ENCODE data around the gene TIAL1. TPM values are rescaled to one million over a fixed set of nuclear protein-coding genes. Genes with fewer than 3 reads are reported as not detected.

Gene TIAL1
- total and polyA plus RNA-seq, 10 of the 15 experiments (the other 5 are each of a cell fraction or from before 2014, with no cell fraction given), result 26.0 to 159 (median 62.8) TPM

GRCh38 chr10:119575506-119575905 lies 21.3 kb downstream of the TIAL1 start:
- DNase-seq (ENCODE audit: low read depth, low spot score) (no peak), FAIRE-seq (no peak), ATAC-seq (no peak)
- POLR2A ChIA-PET, result interaction anchor here (0.6 to 1.4 kb wide), 2 partner anchors 10 to 39 kb away, joined by 4 to 8 read pairs; no protein-coding TSS in a partner anchor
- no peaks in the 10 kb centered on the region for H4K20me1 ChIP-seq (ENCODE audit: control insufficient read depth, insufficient read depth)
- CTCF ChIA-PET, result interaction anchor here (2.3 kb wide), 1 partner anchor 32 kb away, joined by 12 read pairs; the partner anchor contains the start of gene RGS10
- in situ Hi-C loops (cut with MboI) (no loop called here), intact Hi-C loops (cut with micrococcal nuclease; ENCODE audit: unreplicated experiment) (no loop called here)
- TF ChIP-seq IRF5 (IDR thresholded peaks at IDR 0.05; ENCODE audit: borderline replicate concordance) (no peak), PAX5 (IDR thresholded peaks at IDR 0.05; ENCODE audit: borderline replicate concordance, low read depth, low read length) (no peak), PKNOX1 (IDR thresholded peaks at IDR 0.05) (no peak), SMAD1 (IDR thresholded peaks at IDR 0.05; ENCODE audit: low read depth, partially characterized antibody) (no peak), CHD4 (IDR thresholded peaks at IDR 0.05) (no peak), BCL11A (IDR thresholded peaks at IDR 0.05; ENCODE audit: low read depth, low read length) (no peak), NFYA (IDR thresholded peaks at IDR 0.05; ENCODE audit: borderline replicate concordance, low read depth, low read length) (no peak), RCOR1 (conservative IDR thresholded peaks at IDR 0.05; ENCODE audit: low read depth, low read length) (no peak), HDAC2 (IDR thresholded peaks at IDR 0.05) (no peak), YBX1 (IDR thresholded peaks at IDR 0.05) (no peak)
- H3K27me3 ChIP-seq (replicated peaks in 1 of 2; ENCODE audit: control insufficient read depth in 2 of 2, insufficient read depth in 2 of 2, low read length in 1 of 2), result no peaks in the 10 kb centered on the region
- H3K9ac ChIP-seq (ENCODE audit: control insufficient read depth, insufficient read depth, low read length), result no peak overlapping the region
- H3K27ac ChIP-seq (ENCODE audit: control insufficient read depth, insufficient read depth), result no peak overlapping the region
- H3K79me2 ChIP-seq (ENCODE audit: control insufficient read depth, insufficient read depth, low read length), result no peaks in the 10 kb centered on the region; the same call in 1 of the 2 replicates
- no peak overlapping the region for H2AFZ ChIP-seq (ENCODE audit: control insufficient read depth, low read depth, low read length)
- no peaks in the 10 kb centered on the region for H3K9me3 ChIP-seq (replicated peaks; ENCODE audit: control insufficient read depth, insufficient read depth, low read length)
- BruUV-seq (replicated peaks), result no TSS peak
- 78% methylated on average over 5 of the region's 5 CpGs for WGBS (ENCODE audit: insufficient coverage, insufficient replicate concordance, low lambda C conversion rate, missing lambda C conversion rate)
- no peaks in the 10 kb centered on the region for H3K4me1 ChIP-seq (ENCODE audit: control insufficient read depth, insufficient read depth, low read length)
- H3K36me3 ChIP-seq (ENCODE audit: control insufficient read depth in 2 of 2, insufficient read depth in 2 of 2, low read length in 1 of 2), result peaks cover 4 to 40% of the 10 kb centered on the region in 2 experiments
- no peak overlapping the region for H3K4me3 ChIP-seq
- SMC1A ChIA-PET (ENCODE audit: uncharacterized antibody, unreplicated experiment), result no interaction called here
- no peak overlapping the region for H3K4me2 ChIP-seq (ENCODE audit: control insufficient read depth, insufficient read depth)
- RAD21 ChIA-PET (ENCODE audit: unreplicated experiment), result no interaction called here
